Measurements from ENCODE around the gene C1orf198. TPM values are rescaled to one million over a fixed set of nuclear protein-coding genes. Genes with fewer than 3 reads are reported as not detected.

The C1orf198 gene
- total RNA-seq, 1 donor from 2014 or later: 54.5 TPM

GRCh38 chr1:230818367-230818766 is 50.0 kb downstream of the C1orf198 start:
- no peak for DNase-seq (ENCODE audit: low read depth)
- H3K4me3 ChIP-seq (ENCODE audit: low read depth, low read length): no peak overlapping the region
- no peak for TF ChIP-seq CTCF (conservative IDR thresholded peaks at IDR 0.05; ENCODE audit: low read depth, low read length)

DNA sequence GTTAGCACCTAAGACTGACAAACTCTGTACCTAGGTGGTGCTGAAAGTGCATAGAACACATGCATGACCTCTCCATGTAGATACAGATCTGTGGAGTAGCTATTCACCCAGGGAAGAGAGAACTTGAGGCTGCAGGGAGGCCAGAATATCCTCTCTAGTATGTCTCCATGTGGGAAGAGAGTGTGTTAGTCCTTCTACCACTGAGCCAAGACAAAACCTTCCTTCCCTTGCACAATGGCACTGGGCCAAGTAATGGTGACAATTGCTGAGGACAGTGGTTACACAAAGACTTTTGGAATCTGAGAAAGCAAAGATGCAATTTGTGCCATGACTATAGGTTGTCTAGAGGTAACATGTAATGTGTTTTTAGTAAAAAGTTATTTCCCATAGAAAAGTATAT is 52.3 kb downstream of the C1orf198 start:
- H3K4me3 ChIP-seq (ENCODE audit: low read depth, low read length): no peak overlapping the region
- DNase-seq (ENCODE audit: low read depth): no peak
- no peak for TF ChIP-seq CTCF (conservative IDR thresholded peaks at IDR 0.05; ENCODE audit: low read depth, low read length)

DNA sequence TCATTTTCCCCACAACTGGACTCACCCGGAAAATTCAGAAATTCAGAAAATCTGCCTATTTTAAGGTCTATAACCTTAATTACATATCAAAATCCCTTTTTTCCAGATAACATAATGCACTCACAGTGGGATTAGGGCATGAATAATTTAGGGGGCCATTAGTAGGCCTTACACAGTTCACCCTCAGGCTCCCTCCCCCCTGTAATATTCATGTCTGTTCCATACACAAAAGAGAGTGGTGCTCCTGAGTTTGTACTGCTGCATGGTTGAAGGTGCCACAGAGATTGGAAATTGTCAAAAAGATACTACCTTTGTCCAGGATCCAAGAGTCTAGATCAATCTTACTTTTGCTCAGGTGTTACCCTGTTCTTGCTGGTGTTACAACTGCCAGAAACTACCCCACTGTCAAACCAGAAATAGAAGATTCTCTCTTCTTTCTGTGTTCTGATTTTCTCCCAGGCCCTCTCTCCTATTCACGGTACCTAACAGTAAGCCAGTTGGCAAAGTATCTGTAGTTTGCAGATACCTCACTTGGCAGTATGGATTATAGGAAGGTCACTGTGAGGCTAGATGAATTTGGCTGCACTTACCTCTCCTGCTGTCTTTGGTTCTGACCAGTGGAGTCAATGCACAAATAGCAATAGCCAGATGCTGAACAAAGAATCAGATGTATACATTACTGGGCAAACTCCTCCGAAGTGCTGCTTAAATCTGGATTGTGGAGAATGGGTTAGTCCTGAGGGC is 53.2 kb downstream of the C1orf198 start:
- DNase-seq (ENCODE audit: low read depth): no peak
- no peak for TF ChIP-seq CTCF (conservative IDR thresholded peaks at IDR 0.05; ENCODE audit: low read depth, low read length)
- no peak overlapping the region for H3K4me3 ChIP-seq (ENCODE audit: low read depth, low read length)

- TF ChIP-seq CTCF (conservative IDR thresholded peaks at IDR 0.05; ENCODE audit: low read depth, low read length): no peak
- no peak overlapping the region for H3K4me3 ChIP-seq (ENCODE audit: low read depth, low read length)
- DNase-seq (ENCODE audit: low read depth): no peak
Observed at GRCh38 chr1:230812568-230812967, 55.8 kb downstream of the C1orf198 start.

GRCh38 chr1:230809256-230809990 is 58.9 kb downstream of the C1orf198 start:
- DNase-seq (ENCODE audit: low read depth): no peak
- H3K4me3 ChIP-seq (ENCODE audit: low read depth, low read length): no peak overlapping the region
- TF ChIP-seq CTCF (conservative IDR thresholded peaks at IDR 0.05; ENCODE audit: low read depth, low read length): no peak

- no peak overlapping the region for H3K4me3 ChIP-seq (ENCODE audit: low read depth, low read length)
- no peak for DNase-seq (ENCODE audit: low read depth)
- no peak for TF ChIP-seq CTCF (conservative IDR thresholded peaks at IDR 0.05; ENCODE audit: low read depth, low read length)
Observed at GRCh38 chr1:230808281-230808872, 59.9 kb downstream of the C1orf198 start.

All from epithelial cell of proximal tubule (primary cell).